Measurements from ENCODE around the gene OR11H7. TPM values are rescaled to one million over a fixed set of nuclear protein-coding genes. Genes with fewer than 3 reads are reported as not detected.
"Not testable (repeated sequence)": the region's sequence is repeated elsewhere in the genome, so short reads cannot be mapped to it uniquely, and the experiment has no call there.

OR11H7 gene
- total and polyA plus RNA-seq, 3 donors from 2014 or later = not detected

GRCh38 chr14:20262642-20263128 is 33.9 kb downstream of the OR11H7 start:
- Histone ChIP-seq H3K36me3 (ENCODE audit: low read depth, missing control alignments) (no peaks in the 10 kb centered on the region), H3K4me1 (no peaks in the 10 kb centered on the region), H3K4me3 (no peak overlapping the region), H3K9me3 (no peaks in the 10 kb centered on the region), H3K27ac (no peak overlapping the region), H3K27me3 (no peaks in the 10 kb centered on the region)
- no peak for DNase-seq
- intact Hi-C loops (cut with DNase I; ENCODE audit: low total_unique reads) = no loop called here
- TF ChIP-seq POLR2A (IDR thresholded peaks at IDR 0.05) = no peak
- 32 to 34% methylated on average over 3 of the region's 3 CpGs for WGBS, 2 donors

GRCh38 chr14:20264361-20264760 is 35.6 kb downstream of the OR11H7 start:
- DNase-seq; intact Hi-C loops (cut with DNase I; ENCODE audit: low total_unique reads); H3K4me3 ChIP-seq; H3K9me3 ChIP-seq; H3K36me3 ChIP-seq (ENCODE audit: low read depth, missing control alignments); H3K27ac ChIP-seq; H3K4me1 ChIP-seq; H3K27me3 ChIP-seq: not testable (repeated sequence)
- WGBS, 2 donors = 93 to 96% methylated on average over 5 of the region's 5 CpGs

- H3K27me3 ChIP-seq = no peaks in the 10 kb centered on the region
- H3K9me3 ChIP-seq = no peaks in the 10 kb centered on the region
- WGBS, 2 donors = 94 to 97% methylated on average over 2 of the region's 2 CpGs
- no peak overlapping the region for H3K27ac ChIP-seq
- intact Hi-C loops (cut with DNase I; ENCODE audit: low total_unique reads) = no loop called here
- no peak overlapping the region for H3K4me3 ChIP-seq
- no peaks in the 10 kb centered on the region for H3K4me1 ChIP-seq
- H3K36me3 ChIP-seq (ENCODE audit: low read depth, missing control alignments) = no peaks in the 10 kb centered on the region
- TF ChIP-seq CTCF (IDR thresholded peaks at IDR 0.05) (no peak), POLR2A (IDR thresholded peaks at IDR 0.05) (no peak)
- DNase-seq = no peak
Measured at GRCh38 chr14:20274062-20274461, 45.3 kb downstream of the OR11H7 start.

DNA sequence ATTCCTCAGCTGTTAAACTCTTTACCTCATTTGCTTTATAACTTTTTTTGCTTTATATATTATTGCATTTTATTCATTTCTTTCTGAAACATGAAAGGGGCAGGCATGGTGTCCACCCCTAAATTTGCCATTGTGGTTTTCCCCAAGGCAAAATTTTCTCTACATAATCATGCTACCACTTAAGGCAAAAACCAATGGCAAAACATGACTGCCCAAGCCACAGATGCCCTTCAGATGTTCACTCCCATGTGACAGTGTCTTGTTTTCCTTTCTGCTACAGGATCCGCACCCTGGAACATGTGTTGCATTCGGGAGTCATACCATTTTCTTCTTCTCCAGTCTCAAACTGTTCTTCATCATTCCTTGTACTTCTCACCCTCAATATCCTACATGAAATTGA is 48.6 kb downstream of the OR11H7 start:
- H3K4me3 ChIP-seq = no peak overlapping the region
- H3K4me1 ChIP-seq = no peaks in the 10 kb centered on the region
- no peaks in the 10 kb centered on the region for H3K36me3 ChIP-seq (ENCODE audit: low read depth, missing control alignments)
- intact Hi-C loops (cut with DNase I; ENCODE audit: low total_unique reads) = no loop called here
- H3K9me3 ChIP-seq = no peaks in the 10 kb centered on the region
- no peak for TF ChIP-seq CTCF (IDR thresholded peaks at IDR 0.05)
- TF ChIP-seq POLR2A (IDR thresholded peaks at IDR 0.05) = no peak
- WGBS, 2 donors = 94 to 97% methylated on average over 2 of the region's 2 CpGs
- no peak overlapping the region for H3K27ac ChIP-seq
- no peaks in the 10 kb centered on the region for H3K27me3 ChIP-seq
- DNase-seq = no peak

DNA sequence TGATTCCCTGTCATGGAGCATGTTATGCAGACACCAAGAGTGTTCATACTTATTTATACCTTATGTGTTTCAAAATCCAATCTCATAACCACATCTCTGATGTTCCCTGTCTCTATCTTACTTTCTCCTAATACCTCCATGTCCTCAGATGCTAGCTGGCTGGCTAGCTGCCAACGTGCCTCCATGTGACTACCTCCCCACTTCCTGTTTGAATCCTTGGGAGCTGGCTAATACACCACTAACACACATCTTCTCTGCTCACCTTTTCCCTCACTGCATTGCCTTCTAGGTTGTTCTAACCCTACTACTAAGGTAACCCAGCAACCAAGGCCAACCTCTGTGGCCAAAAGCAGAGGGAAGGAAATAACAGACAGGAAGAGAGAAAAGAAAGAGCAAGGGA is 49.6 kb downstream of the OR11H7 start:
- 33 to 54% methylated on average over 1 of the region's 1 CpG for WGBS, 2 donors
- Histone ChIP-seq H3K9me3 (no peaks in the 10 kb centered on the region), H3K27ac (no peak overlapping the region), H3K4me3 (no peak overlapping the region), H3K27me3 (no peaks in the 10 kb centered on the region), H3K36me3 (ENCODE audit: low read depth, missing control alignments) (no peaks in the 10 kb centered on the region), H3K4me1 (no peaks in the 10 kb centered on the region)
- peak; percentile 39 for DNase-seq
- intact Hi-C loops (cut with DNase I; ENCODE audit: low total_unique reads) = no loop called here
- TF ChIP-seq POLR2A (IDR thresholded peaks at IDR 0.05) (no peak), CTCF (IDR thresholded peaks at IDR 0.05) (no peak)

- 94 to 96% methylated on average over 6 to 7 of the region's 7 CpGs for WGBS, 2 donors
- H3K9me3 ChIP-seq; H3K27ac ChIP-seq; H3K36me3 ChIP-seq (ENCODE audit: low read depth, missing control alignments); intact Hi-C loops (cut with DNase I; ENCODE audit: low total_unique reads); H3K27me3 ChIP-seq; DNase-seq; H3K4me1 ChIP-seq; H3K4me3 ChIP-seq: not testable (repeated sequence)
Measured at GRCh38 chr14:20280265-20280664, 51.5 kb downstream of the OR11H7 start.

Other genes with a start within 250 kb of the OR11H7 start
- gene OR4Q2, start 226.8 kb upstream of the OR11H7 start, total RNA-seq = not detected
- not detected for gene OR4Q2, start 226.8 kb upstream of the OR11H7 start, polyA plus RNA-seq (ENCODE audit: insufficient read depth, low read depth, low replicate concordance)
- under 1 TPM; 0.31 to 0.87 TPM for gene OR4K14, start 209.7 kb upstream of the OR11H7 start, total RNA-seq
- gene OR4K14, start 209.7 kb upstream of the OR11H7 start, polyA plus RNA-seq (ENCODE audit: insufficient read depth, low read depth, low replicate concordance) = not detected
- gene OR4K13, start 192.9 kb upstream of the OR11H7 start, total RNA-seq = under 1 TPM; 0.06 to 0.24 TPM
- gene OR4K13, start 192.9 kb upstream of the OR11H7 start, polyA plus RNA-seq (ENCODE audit: insufficient read depth, low read depth, low replicate concordance) = not detected
- gene OR4L1, start 168.9 kb upstream of the OR11H7 start, total RNA-seq = not detected
- gene OR4L1, start 168.9 kb upstream of the OR11H7 start, polyA plus RNA-seq (ENCODE audit: insufficient read depth, low read depth, low replicate concordance) = not detected
- under 1 TPM; 0.06 to 0.08 TPM for gene OR4K17, start 118.2 kb upstream of the OR11H7 start, total RNA-seq
- gene OR4K17, start 118.2 kb upstream of the OR11H7 start, polyA plus RNA-seq (ENCODE audit: insufficient read depth, low read depth, low replicate concordance) = not detected
- not detected for gene OR4N5, start 90.2 kb upstream of the OR11H7 start, total RNA-seq
- gene OR4N5, start 90.2 kb upstream of the OR11H7 start, polyA plus RNA-seq (ENCODE audit: insufficient read depth, low read depth, low replicate concordance) = not detected
- not detected for gene OR11G2, start 38.1 kb upstream of the OR11H7 start, total RNA-seq
- not detected for gene OR11G2, start 38.1 kb upstream of the OR11H7 start, polyA plus RNA-seq (ENCODE audit: insufficient read depth, low read depth, low replicate concordance)
- not detected for gene OR11H6, start 5.3 kb upstream of the OR11H7 start, total RNA-seq
- gene OR11H6, start 5.3 kb upstream of the OR11H7 start, polyA plus RNA-seq (ENCODE audit: insufficient read depth, low read depth, low replicate concordance) = not detected
- gene OR11H4, start 10.3 kb downstream of the OR11H7 start, total RNA-seq = under 1 TPM in 1 of 2 donors, not detected in 1; 0.19 TPM
- not detected for gene OR11H4, start 10.3 kb downstream of the OR11H7 start, polyA plus RNA-seq (ENCODE audit: insufficient read depth, low read depth, low replicate concordance)
- gene TTC5, start 77.0 kb downstream of the OR11H7 start, total RNA-seq = 10 to 100 TPM; 20.4 to 23.6 TPM
- 36.6 TPM for gene TTC5, start 77.0 kb downstream of the OR11H7 start, polyA plus RNA-seq (ENCODE audit: insufficient read depth, low read depth, low replicate concordance)
- gene CCNB1IP1, start 104.3 kb downstream of the OR11H7 start, total RNA-seq = 10 to 100 TPM; 38.7 to 46.7 TPM
- 46.0 TPM for gene CCNB1IP1, start 104.3 kb downstream of the OR11H7 start, polyA plus RNA-seq (ENCODE audit: insufficient read depth, low read depth, low replicate concordance)
- gene PARP2, start 114.7 kb downstream of the OR11H7 start, total RNA-seq = 10 to 100 TPM; 38.1 to 50.7 TPM
- 40.0 TPM for gene PARP2, start 114.7 kb downstream of the OR11H7 start, polyA plus RNA-seq (ENCODE audit: insufficient read depth, low read depth, low replicate concordance)
- 10 to 100 TPM; 16.5 to 19.1 TPM for gene TEP1, start 184.5 kb downstream of the OR11H7 start, total RNA-seq
- gene TEP1, start 184.5 kb downstream of the OR11H7 start, polyA plus RNA-seq (ENCODE audit: insufficient read depth, low read depth, low replicate concordance) = 11.6 TPM
- gene KLHL33, start 207.2 kb downstream of the OR11H7 start, total RNA-seq = 1 to 10 TPM; 1.2 to 1.6 TPM
- gene KLHL33, start 207.2 kb downstream of the OR11H7 start, polyA plus RNA-seq (ENCODE audit: insufficient read depth, low read depth, low replicate concordance) = 0.67 TPM
- gene OSGEP, start 225.8 kb downstream of the OR11H7 start, total RNA-seq = 10 to 100 TPM; 47.2 to 58.8 TPM
- gene OSGEP, start 225.8 kb downstream of the OR11H7 start, polyA plus RNA-seq (ENCODE audit: insufficient read depth, low read depth, low replicate concordance) = 19.9 TPM
- gene APEX1, start 226.2 kb downstream of the OR11H7 start, total RNA-seq = 10 to 100 TPM; 56.7 to 76.2 TPM
- gene APEX1, start 226.2 kb downstream of the OR11H7 start, polyA plus RNA-seq (ENCODE audit: insufficient read depth, low read depth, low replicate concordance) = 67.8 TPM
- gene PIP4P1, start 232.5 kb downstream of the OR11H7 start, total RNA-seq = 10 to 100 TPM; 33.4 to 38.8 TPM
- gene PIP4P1, start 232.5 kb downstream of the OR11H7 start, polyA plus RNA-seq (ENCODE audit: insufficient read depth, low read depth, low replicate concordance) = 50.8 TPM
- gene PNP, start 240.4 kb downstream of the OR11H7 start, total RNA-seq = 10 to 100 TPM; 13.6 to 21.8 TPM
- 18.9 TPM for gene PNP, start 240.4 kb downstream of the OR11H7 start, polyA plus RNA-seq (ENCODE audit: insufficient read depth, low read depth, low replicate concordance)